Glutamatergic neuron (in vitro differentiated cells): ENCODE measurements around the gene SMG6. TPM values are rescaled to one million over a fixed set of nuclear protein-coding genes. Genes with fewer than 3 reads are reported as not detected.

Source experiments
- DNase-seq: peaks from one replicate; pipeline ENCODE4 v3.0.0; 2022
- H3K27ac Mint-ChIP-seq: one replicate; pipeline ENCODE4 v1.8.0; 2020; ENCODE audit warnings: mild to moderate bottlenecking, mixed read lengths, inconsistent platforms; ENCODE audit not compliant: unreplicated experiment
- H3K27me3 Mint-ChIP-seq: one replicate; pipeline ENCODE4 v1.8.0; 2020; ENCODE audit warnings: mild to moderate bottlenecking, moderate library complexity, mixed read lengths, inconsistent platforms; ENCODE audit not compliant: unreplicated experiment
- H3K36me3 Mint-ChIP-seq: one replicate; pipeline ENCODE4 v1.8.0; 2020; ENCODE audit warnings: mild to moderate bottlenecking, mixed read lengths, inconsistent platforms; ENCODE audit not compliant: unreplicated experiment
- H3K4me1 Mint-ChIP-seq: one replicate; pipeline ENCODE4 v1.8.0; 2020; ENCODE audit warnings: mild to moderate bottlenecking, low read depth, mixed read lengths, inconsistent platforms; ENCODE audit not compliant: unreplicated experiment
- H3K4me3 Mint-ChIP-seq: one replicate; pipeline ENCODE4 v1.8.0; 2020; ENCODE audit warnings: mild to moderate bottlenecking, mixed read lengths, inconsistent platforms; ENCODE audit not compliant: unreplicated experiment
- H3K9me3 Mint-ChIP-seq: one replicate; pipeline ENCODE4 v1.8.0; 2020; ENCODE audit warnings: mild to moderate bottlenecking, moderate library complexity, mixed read lengths, inconsistent platforms; ENCODE audit not compliant: unreplicated experiment
- CTCF ChIP-seq: fragments of 200-600 bp; sonication (generic); IDR thresholded peaks from one replicate; pipeline ENCODE4 v1.5.0; 2021; ENCODE audit not compliant: partially characterized antibody, unreplicated experiment
- total RNA-seq: library from RNA; stranded (reverse); fragmentation: NEBNext Ultra II Directional; extraction: Animal tissue kit (Norgen Biotek cat#: 25700); gene quantifications from one replicate; pipeline ENCODE4 v1.2.1, GENCODE V29; 2021; ENCODE audit not compliant: unreplicated experiment

SMG6 gene
- total RNA-seq, 1 donor from 2014 or later: 42.7 TPM

GRCh38 chr17:2195729-2196128 is 107.9 kb downstream of the SMG6 start:
- H3K4me3 Mint-ChIP-seq: no peak overlapping the region
- no peaks in the 10 kb centered on the region for H3K36me3 Mint-ChIP-seq
- H3K27ac Mint-ChIP-seq: no peak overlapping the region
- H3K9me3 Mint-ChIP-seq: no peaks in the 10 kb centered on the region
- H3K27me3 Mint-ChIP-seq: no peaks in the 10 kb centered on the region
- no peak for DNase-seq
- H3K4me1 Mint-ChIP-seq: no peaks in the 10 kb centered on the region
- TF ChIP-seq CTCF: no peak

- Mint-ChIP-seq H3K4me1 (no peaks in the 10 kb centered on the region), H3K9me3 (no peaks in the 10 kb centered on the region), H3K27me3 (no peaks in the 10 kb centered on the region), H3K27ac (no peak overlapping the region), H3K36me3 (no peaks in the 10 kb centered on the region), H3K4me3 (no peak overlapping the region)
- DNase-seq: no peak
- no peak for TF ChIP-seq CTCF
Observed at GRCh38 chr17:2194889-2195335, 108.7 kb downstream of the SMG6 start.

- H3K27me3 Mint-ChIP-seq: no peaks in the 10 kb centered on the region
- no peak for DNase-seq
- peaks cover 11% of the 10 kb centered on the region for H3K36me3 Mint-ChIP-seq
- H3K9me3 Mint-ChIP-seq: no peaks in the 10 kb centered on the region
- no peak overlapping the region for H3K4me3 Mint-ChIP-seq
- no peak overlapping the region for H3K27ac Mint-ChIP-seq
- no peak for TF ChIP-seq CTCF
- no peaks in the 10 kb centered on the region for H3K4me1 Mint-ChIP-seq
Observed at GRCh38 chr17:2192367-2193057, 111.1 kb downstream of the SMG6 start.

- H3K27me3 Mint-ChIP-seq: no peaks in the 10 kb centered on the region
- H3K36me3 Mint-ChIP-seq: peaks cover 11% of the 10 kb centered on the region
- no peaks in the 10 kb centered on the region for H3K4me1 Mint-ChIP-seq
- no peak overlapping the region for H3K27ac Mint-ChIP-seq
- no peak overlapping the region for H3K4me3 Mint-ChIP-seq
- DNase-seq: no peak
- H3K9me3 Mint-ChIP-seq: no peaks in the 10 kb centered on the region
- no peak for TF ChIP-seq CTCF
Observed at GRCh38 chr17:2191785-2192184, 111.8 kb downstream of the SMG6 start.

- TF ChIP-seq CTCF: no peak
- Mint-ChIP-seq H3K4me1 (no peaks in the 10 kb centered on the region), H3K9me3 (no peaks in the 10 kb centered on the region)
Observed at GRCh38 chr17:2191227-2191626, 112.4 kb downstream of the SMG6 start.

More at GRCh38 chr17:2191227-2191626, 112.4 kb downstream of the SMG6 start:
- DNase-seq: no peak
- no peak overlapping the region for H3K4me3 Mint-ChIP-seq
- peaks cover 15% of the 10 kb centered on the region for H3K36me3 Mint-ChIP-seq
- H3K27ac Mint-ChIP-seq: no peak overlapping the region
- no peaks in the 10 kb centered on the region for H3K27me3 Mint-ChIP-seq
